ENCODE measurements around the gene TRABD2B.

GRCh38 chr1:48044311-48044710 is 47.1 kb upstream of the TRABD2B start:
- TF ChIP-seq POLR2A (IDR thresholded peaks at IDR 0.05): no peak
- no peak for TF ChIP-seq CTCF (IDR thresholded peaks at IDR 0.05)

Measured in lower leg skin (tissue), 3 donors.